Measurements from ENCODE around the gene SLC35D2.

- TF ChIP-seq CTCF (IDR thresholded peaks at IDR 0.05; ENCODE audit: borderline replicate concordance, extremely low read depth, low read length, poor library complexity, severe bottlenecking) (no peak), EZH2 (IDR thresholded peaks at IDR 0.05; ENCODE audit: borderline replicate concordance, low read depth, low read length, severe bottlenecking) (no peak)
Observed at GRCh38 chr9:96398582-96399324, 15.2 kb upstream of the SLC35D2 start.

All from DND-41 (cell line).